Measurements from ENCODE around the gene URB2. TPM values are rescaled to one million over a fixed set of nuclear protein-coding genes. Genes with fewer than 3 reads are reported as not detected.
A peak's percentile ranks its signal among the peaks of the same experiment; 100 is the strongest.
"Not testable (repeated sequence)": the region's sequence is repeated elsewhere in the genome, so short reads cannot be mapped to it uniquely, and the experiment has no call there.

URB2 gene
- total and polyA plus RNA-seq, 5 experiments from 2014 or later = 5.7 to 13.2 (median 8.5) TPM

DNA sequence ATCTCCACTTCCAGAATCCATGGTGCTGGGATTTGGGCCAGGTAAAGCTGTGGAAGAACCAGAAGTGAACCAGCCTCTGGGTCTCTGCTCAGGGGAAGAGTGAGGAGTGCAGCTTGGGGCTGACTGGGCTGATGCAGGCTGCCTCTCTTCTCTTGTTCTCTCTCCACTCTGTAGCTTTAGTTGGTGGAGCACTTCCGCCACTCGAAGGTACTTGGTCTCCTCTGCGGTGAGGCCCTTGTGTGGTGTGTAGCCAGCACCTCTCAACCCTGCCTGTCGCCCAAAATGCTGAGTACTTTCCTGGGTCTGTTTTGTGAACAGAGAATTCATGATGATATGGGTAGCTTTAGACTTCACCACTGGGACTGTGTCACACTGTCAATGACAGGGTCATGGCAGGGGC is 63.2 kb downstream of the URB2 start:
- peaks cover 3 to 13% (median 8%) of the 10 kb centered on the region in 3 donors for H3K36me3 Mint-ChIP-seq
- peaks cover 1 to 28% (median 26%) of the 10 kb centered on the region in 4 donors for H3K4me1 Mint-ChIP-seq
- ATAC-seq = peak in 1 of 2 donors; percentile 70
- peak overlapping the region in 1 of 10 donors; percentile 7 for H3K4me3 Mint-ChIP-seq
- peak overlapping the region in 2 of 10 donors; percentile 43 to 67 for H3K27ac Mint-ChIP-seq
- H3K27me3 Mint-ChIP-seq = peaks cover 0 to 16% (median 3%) of the 10 kb centered on the region in 5 donors
- DNase-seq = peak in 3 of 10 donors; percentile 7 to 49 (median 22)
- POLR2A ChIA-PET = no interaction called here
- peaks cover 0 to 17% (median 11%) of the 10 kb centered on the region in 9 donors for H3K9me3 Mint-ChIP-seq

DNA sequence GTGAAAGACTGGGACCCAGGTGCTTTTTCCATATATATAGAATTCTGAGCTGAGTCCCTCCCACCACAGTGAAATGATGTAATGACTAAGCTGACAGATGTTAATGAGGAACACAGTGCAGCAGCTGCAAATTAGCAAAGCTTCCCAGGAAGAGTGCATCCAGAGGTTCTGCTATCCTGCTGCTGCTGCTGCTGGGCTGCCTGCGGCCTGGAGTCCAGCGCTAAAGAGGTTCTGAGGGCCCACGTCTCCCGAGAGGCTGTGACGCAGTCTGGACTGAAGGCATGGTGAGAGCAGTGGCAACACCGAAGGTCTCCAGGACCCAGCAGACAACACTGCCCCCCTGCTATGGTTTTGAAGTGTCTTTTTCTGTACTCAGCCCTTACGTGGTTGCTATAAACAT is 63.9 kb downstream of the URB2 start:
- Mint-ChIP-seq H3K27me3 (peaks cover 0 to 16% (median 3%) of the 10 kb centered on the region in 5 donors), H3K4me1 (peaks cover 1 to 31% (median 26%) of the 10 kb centered on the region in 4 donors), H3K4me3 (no peak overlapping the region), H3K36me3 (peaks cover 3 to 13% (median 8%) of the 10 kb centered on the region in 3 donors), H3K9me3 (peaks cover 0 to 17% (median 11%) of the 10 kb centered on the region in 9 donors), H3K27ac (peak overlapping the region in 1 of 10 donors; percentile 15)
- POLR2A ChIA-PET = no interaction called here
- ATAC-seq (no peak), DNase-seq (no peak)

DNA sequence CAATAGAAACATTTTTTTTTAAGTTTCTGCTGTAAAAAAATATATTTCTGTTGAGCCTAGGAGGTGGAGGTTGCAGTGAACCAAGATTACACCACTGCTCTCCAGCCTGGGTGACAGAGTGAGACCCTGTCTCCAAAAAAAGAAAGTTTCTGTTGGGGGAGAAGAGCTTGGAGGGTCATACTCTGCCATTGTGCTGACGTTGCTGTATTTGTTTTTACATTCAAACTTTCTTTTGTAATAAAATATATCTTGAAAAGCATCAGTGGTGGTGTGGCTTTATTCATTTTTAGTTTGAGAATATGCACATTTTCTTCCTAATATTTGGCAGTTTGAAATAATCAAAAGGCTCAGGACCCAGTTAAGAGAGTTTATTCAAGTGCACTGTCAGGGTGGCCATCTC is 64.6 kb downstream of the URB2 start:
- Mint-ChIP-seq H3K4me1 (peaks cover 1 to 31% (median 27%) of the 10 kb centered on the region in 4 donors), H3K27ac (no peak overlapping the region), H3K4me3 (no peak overlapping the region)

DNA sequence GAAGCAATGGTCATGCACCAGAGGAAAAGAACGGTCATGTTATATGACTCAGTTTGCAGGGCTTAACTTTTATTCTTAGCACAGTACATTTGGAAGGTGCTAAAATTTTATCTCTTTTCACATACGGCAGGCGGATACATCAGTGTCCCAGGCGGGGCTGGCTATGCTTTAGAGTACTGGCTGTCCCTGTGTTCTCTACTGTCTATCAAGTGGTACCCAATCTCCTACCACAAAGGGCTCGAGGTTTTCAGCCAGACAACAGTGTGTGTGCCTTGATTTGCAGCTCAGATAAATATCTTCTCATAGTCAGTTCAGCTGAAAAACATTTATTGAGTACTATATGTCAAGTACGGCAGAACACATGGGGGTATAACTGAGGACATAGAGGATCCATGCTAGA is 65.3 kb downstream of the URB2 start:
- H3K27ac Mint-ChIP-seq = peak overlapping the region in 2 of 10 donors; percentile 27 to 43
- peaks cover 0 to 2% (median 0%) of the 10 kb centered on the region in 9 donors for H3K9me3 Mint-ChIP-seq
- H3K4me1 Mint-ChIP-seq = peaks cover 1 to 31% (median 27%) of the 10 kb centered on the region in 4 donors
- H3K4me3 Mint-ChIP-seq = no peak overlapping the region
- H3K27me3 Mint-ChIP-seq = peaks cover 0 to 4% (median 0%) of the 10 kb centered on the region in 5 donors
- peaks cover 0 to under 1% (median 0%) of the 10 kb centered on the region in 3 donors for H3K36me3 Mint-ChIP-seq
- ATAC-seq (no peak), DNase-seq (no peak)
- POLR2A ChIA-PET = interaction anchor here (0.8 kb wide), 1 partner anchor 18 kb away, joined by 3 read pairs; no protein-coding TSS in a partner anchor

More for the DNA sequence above, 64.6 kb downstream of the URB2 start:
- peaks cover 0 to 9% (median 0%) of the 10 kb centered on the region in 5 donors for H3K27me3 Mint-ChIP-seq
- ATAC-seq (no peak), DNase-seq (no peak)
- H3K9me3 Mint-ChIP-seq = peaks cover 0 to 9% (median 5%) of the 10 kb centered on the region in 9 donors
- peaks cover 2 to 7% (median 3%) of the 10 kb centered on the region in 3 donors for H3K36me3 Mint-ChIP-seq
- POLR2A ChIA-PET = no interaction called here

DNA sequence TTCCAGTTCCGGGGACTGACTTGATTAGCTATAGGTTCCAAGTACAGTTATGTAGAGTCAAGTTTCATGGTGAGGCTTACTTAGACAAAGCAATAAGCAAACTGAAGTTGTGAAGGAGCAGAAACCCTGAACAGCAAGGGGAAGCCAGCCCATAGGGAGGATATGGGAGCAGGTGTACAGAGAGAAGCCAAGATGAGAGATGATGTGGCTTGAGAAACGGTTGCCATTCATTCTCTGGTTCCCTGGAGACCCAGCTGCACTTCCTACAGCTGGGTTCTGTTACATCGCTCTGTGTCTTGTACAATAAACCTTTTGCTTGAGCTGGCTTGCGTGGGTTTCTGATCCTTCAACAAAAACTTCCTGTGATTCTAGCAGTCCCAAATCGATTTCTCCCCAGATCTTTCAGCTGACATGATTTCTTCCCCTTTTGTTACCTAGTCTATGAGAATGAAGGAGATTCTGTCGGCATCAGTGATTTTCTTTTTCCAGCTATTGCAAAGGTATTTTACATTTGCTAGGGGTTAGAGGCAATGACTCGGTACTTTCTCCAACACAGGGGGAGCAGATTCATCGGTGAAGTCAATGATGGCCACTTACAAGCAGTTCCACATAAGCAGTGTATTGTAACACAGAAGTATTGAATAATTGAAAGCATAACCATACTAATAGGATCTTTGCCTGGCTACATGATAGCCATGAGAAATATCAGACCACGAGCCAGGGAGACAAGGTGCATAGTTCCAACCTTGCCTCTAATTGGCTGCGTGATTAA is 67.3 kb downstream of the URB2 start:
- Mint-ChIP-seq H3K36me3 (no peaks in the 10 kb centered on the region), H3K9me3 (no peaks in the 10 kb centered on the region), H3K4me1 (peaks cover 1 to 31% (median 27%) of the 10 kb centered on the region in 4 donors), H3K27ac (peak overlapping the region in 1 of 10 donors; percentile 35), H3K27me3 (peaks cover 0 to 4% (median 3%) of the 10 kb centered on the region in 5 donors), H3K4me3 (peak overlapping the region in 1 of 10 donors; percentile 20)
- ATAC-seq (no peak), DNase-seq (no peak)
- POLR2A ChIA-PET = no interaction called here

DNA sequence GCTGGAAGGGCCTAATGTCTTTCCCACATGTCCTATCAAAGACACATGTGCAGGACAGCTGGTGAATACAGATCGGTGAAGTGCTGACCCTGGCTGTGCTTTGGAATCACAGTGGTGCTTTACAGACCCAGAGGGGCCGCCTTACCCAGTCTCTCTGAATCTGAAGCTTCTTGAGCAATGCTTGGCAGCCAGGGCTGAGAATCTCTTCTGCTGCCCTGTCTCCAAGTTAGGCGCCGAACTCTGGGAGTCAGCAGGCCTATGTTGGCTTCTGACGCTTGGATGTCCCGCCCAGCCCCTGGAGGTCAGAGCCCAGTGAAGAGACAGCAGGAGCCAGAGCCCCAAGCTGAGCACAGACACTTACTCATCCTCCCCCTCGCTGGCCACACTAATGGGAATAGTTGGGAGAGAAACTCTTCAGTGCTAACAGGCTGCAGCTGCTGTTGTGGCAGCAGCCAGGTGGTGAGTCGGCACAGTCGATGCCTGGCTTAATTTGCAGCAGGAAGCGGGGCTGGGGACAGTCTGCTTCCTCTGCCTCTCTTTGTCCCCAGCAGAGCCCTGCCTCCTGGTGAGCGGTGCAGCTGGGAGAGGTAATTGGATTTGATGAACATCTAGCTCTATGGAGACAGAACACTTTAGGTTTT is 68.1 kb downstream of the URB2 start:
- POLR2A ChIA-PET = no interaction called here

DNA sequence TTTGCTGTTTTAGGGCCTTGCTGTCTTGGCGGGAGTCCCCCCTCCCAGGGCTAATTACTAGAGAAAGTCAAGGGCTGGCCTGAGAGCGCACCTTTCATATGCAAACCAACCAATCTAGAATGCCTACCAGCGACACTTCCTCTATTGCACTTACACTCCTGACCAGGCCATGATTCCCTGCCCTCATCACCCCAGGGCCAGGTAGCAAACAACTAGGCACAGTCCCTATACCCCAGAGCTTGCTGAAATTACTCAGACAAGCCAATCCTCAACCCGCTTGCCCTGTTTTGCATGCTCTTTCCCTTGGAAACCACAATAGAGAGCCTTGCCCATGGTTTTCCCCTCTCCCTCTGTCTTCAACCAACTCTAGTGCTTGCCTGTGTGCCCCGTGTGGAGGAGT is 70.3 kb downstream of the URB2 start:
- peaks cover 0 to 28% (median 17%) of the 10 kb centered on the region in 4 donors for H3K4me1 Mint-ChIP-seq
- no peak overlapping the region for H3K4me3 Mint-ChIP-seq
- H3K27ac Mint-ChIP-seq = no peak overlapping the region
- H3K27me3 Mint-ChIP-seq = peaks cover 0 to 3% (median 0%) of the 10 kb centered on the region in 5 donors
- H3K9me3 Mint-ChIP-seq = no peaks in the 10 kb centered on the region
- no peak for DNase-seq
- ATAC-seq = no peak
- POLR2A ChIA-PET = no interaction called here
- no peaks in the 10 kb centered on the region for H3K36me3 Mint-ChIP-seq

More for the DNA sequence above, 68.1 kb downstream of the URB2 start:
- Mint-ChIP-seq H3K4me1 (peaks cover 1 to 31% (median 25%) of the 10 kb centered on the region in 4 donors), H3K9me3 (no peaks in the 10 kb centered on the region), H3K27me3 (peaks cover 0 to 4% (median 3%) of the 10 kb centered on the region in 5 donors), H3K4me3 (no peak overlapping the region), H3K27ac (no peak overlapping the region), H3K36me3 (no peaks in the 10 kb centered on the region)
- DNase-seq (no peak), ATAC-seq (no peak)

DNA sequence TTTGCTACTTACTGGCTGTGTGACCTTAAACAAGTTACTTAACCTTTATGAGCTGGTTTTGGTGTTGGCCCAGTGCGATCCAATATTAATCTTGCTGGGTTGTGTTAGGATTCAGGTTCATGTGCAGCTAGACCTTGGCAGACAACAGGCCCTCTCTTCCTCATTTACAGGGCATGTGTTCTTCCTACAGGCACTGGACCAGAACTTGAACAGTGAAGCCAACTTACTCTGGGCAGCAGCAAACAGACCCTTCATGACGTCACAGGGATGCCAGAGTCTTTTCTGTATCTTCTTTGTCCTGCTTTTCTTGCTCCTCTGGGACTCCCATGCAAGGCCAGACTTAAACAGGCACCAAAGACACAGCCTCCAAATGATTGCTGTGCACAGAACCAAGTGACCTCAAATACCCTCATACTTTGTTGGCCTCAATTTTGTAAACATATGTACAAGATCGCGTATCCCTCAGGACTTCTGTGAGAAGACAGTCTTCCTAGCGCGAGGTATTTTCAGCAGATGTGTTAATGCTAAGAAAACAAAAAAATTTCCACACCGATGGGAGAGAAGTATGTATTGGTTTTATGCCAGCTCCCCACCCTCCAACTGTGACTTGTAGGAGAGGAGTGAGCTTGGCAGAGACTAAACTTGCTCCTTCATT is 73.7 kb downstream of the URB2 start:
- Mint-ChIP-seq H3K27me3 (peaks cover 0 to 3% (median 0%) of the 10 kb centered on the region in 5 donors), H3K4me1 (peaks cover 0 to 2% (median 0%) of the 10 kb centered on the region in 4 donors), H3K27ac (no peak overlapping the region), H3K9me3 (peaks cover 0 to 3% (median 0%) of the 10 kb centered on the region in 9 donors), H3K36me3 (no peaks in the 10 kb centered on the region), H3K4me3 (no peak overlapping the region)
- DNase-seq = no peak
- POLR2A ChIA-PET = no interaction called here
- no peak for ATAC-seq

DNA sequence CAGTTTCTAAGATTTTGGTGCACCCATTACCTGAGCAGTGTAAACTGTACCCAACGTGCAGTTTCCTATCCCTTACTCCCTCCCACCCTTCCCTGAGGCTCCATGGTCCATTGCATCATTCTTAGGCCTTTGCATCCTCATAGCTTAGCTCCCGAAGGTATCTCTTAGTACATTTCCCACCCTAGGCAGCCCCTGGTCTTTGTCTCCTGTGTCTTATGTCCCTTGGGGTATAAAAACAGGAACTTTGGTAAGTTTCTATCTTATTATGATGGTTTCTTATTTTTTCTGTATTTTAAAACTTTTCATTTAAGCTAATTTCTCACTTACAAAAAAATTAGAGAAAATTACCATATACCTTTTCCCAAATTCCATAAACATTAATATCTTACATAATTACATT is 78.1 kb downstream of the URB2 start:
- DNase-seq = no peak
- Mint-ChIP-seq H3K4me3 (no peak overlapping the region), H3K27ac (no peak overlapping the region), H3K4me1 (no peaks in the 10 kb centered on the region), H3K27me3 (peaks cover 0 to 2% (median 0%) of the 10 kb centered on the region in 5 donors), H3K9me3 (peaks cover 0 to 17% (median 12%) of the 10 kb centered on the region in 9 donors), H3K36me3 (peaks cover 0 to 13% (median 3%) of the 10 kb centered on the region in 3 donors)
- ATAC-seq = no peak
- POLR2A ChIA-PET = no interaction called here

DNA sequence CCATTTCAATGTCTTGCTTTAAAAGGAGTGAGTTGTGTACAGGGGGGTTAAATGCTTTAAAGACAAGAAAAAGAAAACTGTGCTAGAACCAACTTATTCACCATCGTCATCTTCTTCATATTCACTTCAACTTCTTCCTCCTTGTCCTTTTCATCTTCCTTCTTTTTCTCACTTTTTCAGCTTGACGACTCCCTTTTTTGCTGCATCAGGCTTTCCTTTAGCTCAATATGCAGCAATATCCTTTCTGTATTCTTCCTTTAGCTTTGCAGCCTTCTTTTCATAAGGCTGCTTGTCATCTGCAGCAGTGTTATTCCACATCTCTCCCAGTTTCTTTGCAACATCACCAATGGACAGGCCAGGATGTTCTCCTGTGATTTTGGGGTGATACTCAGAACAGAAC is 79.1 kb downstream of the URB2 start:
- H3K27ac Mint-ChIP-seq, H3K4me3 Mint-ChIP-seq, H3K27me3 Mint-ChIP-seq, POLR2A ChIA-PET, DNase-seq, ATAC-seq, H3K4me1 Mint-ChIP-seq: not testable (repeated sequence)
- Mint-ChIP-seq H3K36me3 (peaks cover 0 to 13% (median 3%) of the 10 kb centered on the region in 3 donors), H3K9me3 (peaks cover 0 to 17% (median 13%) of the 10 kb centered on the region in 9 donors)

DNA sequence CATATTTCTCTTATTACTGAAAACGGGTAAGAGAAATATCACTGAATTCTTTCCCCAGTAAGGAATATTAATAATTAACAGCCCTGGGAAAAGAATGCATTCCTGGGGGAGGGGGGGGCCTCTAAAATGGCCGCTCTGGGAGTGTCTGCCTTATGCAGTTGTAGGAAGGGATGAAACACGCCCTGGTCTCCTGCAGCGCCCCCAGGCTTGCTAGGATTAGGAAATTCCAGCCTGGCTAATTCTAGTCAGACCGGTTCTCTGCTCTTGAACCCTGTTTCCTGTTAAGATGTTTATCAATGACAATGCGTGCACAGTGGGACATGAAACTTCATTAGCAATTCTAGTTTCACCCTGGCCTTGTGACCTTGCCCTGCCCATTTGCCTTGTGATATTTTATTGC is 81.1 kb downstream of the URB2 start:
- H3K4me1 Mint-ChIP-seq, ATAC-seq, H3K4me3 Mint-ChIP-seq, H3K27ac Mint-ChIP-seq, POLR2A ChIA-PET, DNase-seq: not testable (repeated sequence)
- Mint-ChIP-seq H3K36me3 (peaks cover 0 to 13% (median 3%) of the 10 kb centered on the region in 3 donors), H3K9me3 (peaks cover 0 to 17% (median 13%) of the 10 kb centered on the region in 9 donors), H3K27me3 (peaks cover 1 to 10% (median 4%) of the 10 kb centered on the region in 5 donors)

DNA sequence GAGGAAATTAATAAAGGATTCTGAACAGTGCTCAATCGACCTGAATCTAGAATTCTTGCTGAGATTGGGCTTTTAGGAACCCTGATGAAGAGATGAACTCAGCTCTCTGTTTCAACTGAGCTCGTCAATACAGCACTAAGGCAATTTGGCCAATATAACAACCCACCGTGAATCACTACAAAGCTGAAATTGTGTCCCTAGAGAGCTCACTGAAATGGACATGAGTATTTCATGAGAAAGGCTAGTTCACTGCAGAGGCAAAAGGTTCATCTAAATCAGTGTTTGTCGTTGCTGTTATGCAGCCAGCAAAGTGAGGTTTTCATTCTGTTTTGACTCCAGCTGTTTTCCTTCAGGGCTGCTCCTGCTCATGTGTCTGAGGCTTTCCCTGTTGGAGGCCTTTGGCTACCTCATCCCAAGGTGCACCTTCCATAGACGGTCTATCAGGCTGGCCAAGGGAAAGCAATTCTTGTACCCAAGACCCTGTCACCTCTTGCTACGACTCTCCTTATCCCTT is 83.5 kb downstream of the URB2 start:
- ATAC-seq (no peak), DNase-seq (no peak)
- H3K36me3 Mint-ChIP-seq = peaks cover 0 to 13% (median 3%) of the 10 kb centered on the region in 3 donors
- peaks cover 0 to 17% (median 13%) of the 10 kb centered on the region in 9 donors for H3K9me3 Mint-ChIP-seq
- POLR2A ChIA-PET = no interaction called here
- H3K27ac Mint-ChIP-seq = no peak overlapping the region
- no peaks in the 10 kb centered on the region for H3K4me1 Mint-ChIP-seq
- no peak overlapping the region for H3K4me3 Mint-ChIP-seq
- H3K27me3 Mint-ChIP-seq = peaks cover 1 to 10% (median 4%) of the 10 kb centered on the region in 5 donors
